ENCODE data around the gene VWF.
"Not testable (repeated sequence)": the region's sequence is repeated elsewhere in the genome, so short reads cannot be mapped to it uniquely, and the experiment has no call there.

Gene VWF

DNA sequence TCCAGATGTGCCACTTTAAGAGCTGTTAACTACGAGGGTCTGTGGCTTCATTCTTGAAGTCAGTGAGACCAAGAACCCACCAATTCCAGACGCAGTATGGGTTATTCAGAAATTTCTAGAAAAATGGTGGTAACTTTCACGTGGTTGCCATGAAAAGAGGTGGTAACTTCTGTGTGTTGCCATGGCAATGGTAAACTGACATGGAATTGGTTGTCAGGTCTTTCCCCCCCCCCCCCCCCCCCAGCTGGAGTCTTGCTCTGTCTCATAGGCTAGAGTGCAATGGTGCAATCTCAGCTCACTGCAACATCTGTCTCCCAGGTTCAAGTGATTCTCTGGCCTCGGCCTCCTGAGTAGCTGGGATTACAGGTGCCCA lies 18.8 kb upstream of the VWF start:
- no peak for FAIRE-seq

DNA sequence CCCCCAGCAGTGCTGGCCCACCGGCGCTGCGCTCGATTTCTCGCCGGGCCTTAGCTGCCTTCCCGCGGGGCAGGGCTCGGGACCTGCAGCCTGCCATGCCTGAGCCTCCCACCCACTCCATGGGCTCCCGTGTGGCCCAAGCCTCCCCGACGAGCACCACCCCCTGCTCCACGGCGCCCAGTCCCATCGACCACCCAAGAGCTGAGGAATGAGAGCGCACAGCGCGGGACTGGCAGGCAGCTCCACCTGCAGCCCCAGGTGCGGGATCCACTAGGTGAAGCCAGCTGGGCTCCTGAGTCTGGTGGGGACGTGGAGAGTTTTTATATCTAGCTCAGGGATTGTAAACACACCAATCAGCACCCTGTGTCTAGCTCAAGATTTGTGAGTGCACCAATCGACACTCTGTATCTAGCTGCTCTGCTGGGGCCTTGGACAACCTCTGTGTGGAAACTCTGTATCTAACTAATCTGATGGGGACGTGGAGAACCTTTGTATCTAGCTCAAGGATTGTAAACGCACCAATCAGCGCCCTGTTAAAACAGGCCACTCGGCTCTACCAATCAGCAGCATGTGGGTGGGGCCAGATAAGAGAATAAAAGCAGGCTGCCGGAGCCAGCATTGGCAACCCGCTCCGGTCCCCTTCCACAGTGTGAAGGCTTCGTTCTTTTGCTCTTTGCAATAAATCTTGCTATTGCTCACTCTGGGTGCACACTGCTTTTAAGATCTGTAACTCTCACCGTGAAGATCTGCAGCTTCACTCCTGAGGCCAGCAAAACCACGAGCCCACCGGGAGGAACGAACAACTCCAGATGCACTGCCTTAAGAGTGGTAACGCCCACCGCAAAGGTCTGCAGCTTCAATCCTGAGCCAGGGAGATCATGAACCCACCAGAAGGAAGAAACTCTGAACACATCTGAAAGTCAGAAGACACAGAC lies 18.2 kb upstream of the VWF start:
- not testable (repeated sequence) for FAIRE-seq

DNA sequence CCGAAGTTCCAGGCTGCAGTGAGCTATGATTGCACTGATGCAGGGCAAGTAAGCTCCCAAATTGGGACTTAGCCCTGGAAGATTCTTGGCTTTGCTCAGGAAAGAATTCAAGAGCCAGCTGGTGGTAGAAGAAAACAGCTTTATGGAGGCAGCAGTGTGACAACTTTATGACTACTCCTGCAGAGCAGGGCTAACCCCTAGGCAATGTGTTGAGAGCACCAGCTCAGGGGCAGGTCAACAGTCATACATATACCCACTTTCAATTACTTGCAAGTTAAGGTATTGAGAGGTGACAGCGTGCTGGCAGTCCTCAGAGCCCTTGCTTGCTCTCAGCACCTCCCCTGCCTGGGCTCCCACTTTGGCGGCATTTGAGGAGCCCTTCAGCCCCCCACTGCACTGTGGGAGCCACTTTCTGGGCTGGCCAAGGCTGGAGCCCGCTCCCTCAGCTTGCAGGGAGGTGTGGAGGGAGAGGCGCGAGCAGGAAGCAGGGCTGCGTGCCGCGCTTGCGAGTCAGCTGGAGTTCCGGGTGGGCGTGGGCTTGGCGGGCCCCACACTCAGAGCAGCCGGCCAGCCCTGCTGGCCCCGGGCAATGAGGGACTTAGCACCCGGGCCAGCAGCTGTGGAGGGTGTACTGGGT lies 17.4 kb upstream of the VWF start:
- FAIRE-seq: not testable (repeated sequence)

DNA sequence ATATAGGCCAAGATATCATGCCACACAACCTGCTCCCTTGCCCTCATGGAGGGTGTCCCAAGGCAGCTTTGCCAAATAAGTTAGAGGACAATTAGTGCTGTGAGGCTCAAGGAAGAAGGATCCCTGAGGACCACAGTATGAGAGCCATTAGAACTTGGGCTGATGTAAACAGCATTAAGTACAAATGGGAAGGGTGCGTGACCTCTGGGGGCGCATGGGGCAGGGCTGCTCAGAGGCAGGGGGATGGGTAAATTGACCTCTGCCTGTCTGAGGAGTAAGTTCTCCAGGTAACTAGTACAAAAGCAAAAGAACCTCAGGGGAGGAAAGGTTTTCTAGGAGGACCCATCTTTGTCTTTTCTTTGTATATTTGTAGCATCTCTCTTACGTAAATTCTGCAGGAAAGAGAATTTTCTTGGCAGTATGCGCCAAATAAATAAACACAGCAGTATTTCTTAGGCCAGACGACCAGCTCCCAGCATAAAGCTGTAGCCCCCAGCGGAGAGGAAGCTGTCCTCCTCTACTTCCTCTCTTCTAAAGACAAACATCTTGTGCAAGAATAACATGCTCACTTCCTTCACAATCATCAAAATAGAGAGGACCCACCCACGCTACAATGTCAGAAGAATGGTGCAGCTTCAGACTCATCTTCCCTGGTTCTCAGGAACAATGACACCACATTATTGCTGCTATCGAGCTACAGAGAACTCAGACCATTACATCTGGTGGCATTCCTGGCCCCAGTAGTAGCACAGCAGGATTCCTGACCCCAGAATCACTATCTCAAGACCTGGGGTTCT lies 16.4 kb upstream of the VWF start:
- no peak for FAIRE-seq

DNA sequence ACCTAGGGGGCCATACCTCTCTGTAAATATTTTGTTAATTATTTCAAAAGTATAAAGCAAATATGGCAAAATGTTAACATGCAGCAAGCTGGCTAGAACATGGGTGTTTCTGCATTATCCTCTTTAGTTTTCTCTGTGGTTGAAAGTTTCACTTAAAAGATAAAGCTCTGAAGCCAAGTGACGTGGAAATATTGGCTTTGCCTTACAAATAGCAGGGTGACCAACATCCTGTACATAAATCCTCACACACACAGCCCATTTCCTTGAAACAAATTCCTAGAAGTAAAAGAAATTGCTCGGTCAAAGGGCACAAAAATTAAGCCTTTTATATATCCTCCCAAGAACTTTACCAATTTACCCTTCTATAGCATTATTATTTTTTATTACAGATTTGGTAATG lies 10.6 kb upstream of the VWF start:
- no peak for FAIRE-seq

DNA sequence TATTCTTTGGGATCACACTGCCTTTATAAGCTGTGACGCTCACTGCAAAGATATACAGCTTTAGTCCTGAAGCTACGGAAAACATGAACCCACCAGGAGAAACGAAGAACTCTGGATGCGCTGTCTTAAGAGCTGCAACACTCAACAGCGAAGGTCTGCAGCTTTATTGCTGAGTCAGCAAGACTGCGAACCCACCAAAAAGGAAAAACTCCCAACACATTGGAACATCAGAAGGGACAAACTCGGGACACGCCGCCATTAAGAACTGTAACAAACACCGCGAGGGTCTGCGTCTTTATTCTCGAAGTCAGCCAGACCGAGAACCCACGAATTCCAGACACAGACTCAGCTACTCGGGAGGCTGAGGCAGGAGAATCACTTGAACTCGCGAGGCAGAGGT lies 9.2 kb upstream of the VWF start:
- FAIRE-seq: no peak

DNA sequence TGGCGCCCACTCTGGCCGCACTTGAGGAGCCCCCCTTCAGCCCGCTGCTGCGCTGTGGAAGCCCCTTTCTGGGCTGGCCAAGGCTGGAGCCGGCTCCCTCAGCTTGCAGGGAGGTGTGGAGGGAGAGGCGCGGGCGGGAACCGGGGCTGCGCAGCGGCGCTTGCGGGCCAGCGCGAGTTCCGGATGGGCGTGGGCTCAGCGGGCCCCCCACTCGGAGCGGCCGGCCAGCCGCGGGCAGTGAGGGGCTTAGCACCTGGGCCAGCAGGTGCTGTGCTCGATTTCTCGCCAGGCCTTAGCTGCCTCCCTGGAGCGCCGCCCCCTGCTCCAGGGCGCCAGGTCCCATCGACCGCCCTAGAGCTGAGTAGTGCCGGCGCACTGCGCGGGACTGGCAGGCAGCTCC lies 8.0 kb upstream of the VWF start:
- no peak for FAIRE-seq

DNA sequence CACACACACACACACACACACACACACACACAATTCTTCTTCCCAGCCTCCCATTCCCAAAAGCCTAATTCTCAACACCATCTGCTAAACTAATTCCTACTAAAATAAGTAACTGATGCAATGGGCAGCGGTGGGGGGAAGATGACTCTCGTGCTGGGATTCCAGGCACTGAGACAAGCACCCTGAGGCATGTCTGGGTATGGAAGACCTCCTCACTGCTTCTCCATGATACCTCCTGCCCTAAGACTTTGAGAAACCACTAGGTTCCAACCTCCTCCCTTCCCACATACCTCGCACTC lies 789 bp upstream of the VWF start:
- FAIRE-seq: no peak

DNA sequence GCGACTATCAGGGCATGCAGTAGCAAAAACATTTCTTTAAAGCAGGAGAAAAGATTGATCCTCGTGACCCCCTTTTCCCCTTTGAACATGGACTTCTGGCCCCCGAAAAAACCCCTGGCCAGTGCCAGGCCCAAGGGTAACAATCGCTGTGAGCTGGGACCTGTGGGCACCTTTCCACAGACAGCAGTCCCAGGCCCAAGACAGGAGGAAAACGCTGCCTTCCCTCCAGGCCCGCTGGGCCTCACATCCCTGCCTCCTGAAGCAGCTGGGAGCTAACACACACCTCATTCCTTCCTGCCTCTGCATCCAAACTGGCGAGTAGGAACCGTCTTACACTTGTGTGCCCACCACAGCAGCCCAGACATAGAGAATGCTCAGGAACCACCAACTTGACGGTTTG lies 1.2 kb downstream of the VWF start:
- no peak for FAIRE-seq

DNA sequence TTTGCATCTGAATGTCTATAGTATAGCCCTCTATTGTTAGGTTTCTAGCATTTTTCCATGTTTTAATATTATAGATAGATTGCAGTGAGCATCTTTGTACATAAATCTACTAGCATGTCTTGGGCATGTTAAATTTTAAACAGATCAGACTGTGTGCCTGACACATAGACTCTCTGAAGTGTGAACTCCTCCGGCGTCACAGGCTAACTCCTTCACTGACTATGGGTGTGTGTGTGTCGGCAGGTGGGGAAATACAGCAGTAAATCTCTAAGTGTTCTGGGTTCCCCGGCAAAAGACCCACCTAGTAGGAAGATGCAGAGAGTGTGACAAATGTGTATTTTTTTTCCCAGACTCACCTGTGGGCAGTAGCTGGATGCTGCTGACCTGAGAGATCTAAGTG lies 2.3 kb downstream of the VWF start:
- FAIRE-seq: no peak

DNA sequence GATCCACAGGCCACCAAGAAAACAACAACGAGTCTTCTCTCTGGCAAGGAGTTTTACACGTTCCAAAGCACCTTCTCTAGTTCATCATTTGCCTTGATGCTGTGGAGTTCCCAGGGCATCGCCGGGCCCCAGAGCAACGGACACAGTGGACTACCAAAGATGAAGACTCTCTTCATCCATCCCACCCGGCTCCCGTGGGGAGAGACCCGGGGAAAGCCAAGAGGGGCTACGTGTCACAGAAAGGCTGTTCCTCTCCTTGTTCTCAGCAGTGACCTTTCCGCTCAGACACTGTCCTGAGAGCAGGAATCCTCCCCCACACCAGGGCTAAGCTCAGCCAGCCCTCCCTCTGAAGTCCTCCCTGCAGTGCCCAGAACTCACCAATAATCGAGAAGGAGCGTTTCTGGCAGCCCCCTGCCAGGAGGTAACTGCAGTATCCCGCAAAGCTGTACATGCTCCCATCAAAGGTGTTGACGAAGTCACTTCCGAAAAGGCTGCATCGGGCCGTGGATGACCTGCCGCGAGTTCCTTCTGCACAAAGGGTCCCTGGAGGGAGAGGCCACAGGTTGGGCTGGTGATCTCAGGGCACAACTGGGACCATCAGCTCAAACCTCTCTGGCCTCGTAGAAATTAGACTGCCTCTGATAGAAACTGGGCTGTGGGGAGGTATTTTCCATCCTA lies 3.5 kb downstream of the VWF start:
- FAIRE-seq: no peak

DNA sequence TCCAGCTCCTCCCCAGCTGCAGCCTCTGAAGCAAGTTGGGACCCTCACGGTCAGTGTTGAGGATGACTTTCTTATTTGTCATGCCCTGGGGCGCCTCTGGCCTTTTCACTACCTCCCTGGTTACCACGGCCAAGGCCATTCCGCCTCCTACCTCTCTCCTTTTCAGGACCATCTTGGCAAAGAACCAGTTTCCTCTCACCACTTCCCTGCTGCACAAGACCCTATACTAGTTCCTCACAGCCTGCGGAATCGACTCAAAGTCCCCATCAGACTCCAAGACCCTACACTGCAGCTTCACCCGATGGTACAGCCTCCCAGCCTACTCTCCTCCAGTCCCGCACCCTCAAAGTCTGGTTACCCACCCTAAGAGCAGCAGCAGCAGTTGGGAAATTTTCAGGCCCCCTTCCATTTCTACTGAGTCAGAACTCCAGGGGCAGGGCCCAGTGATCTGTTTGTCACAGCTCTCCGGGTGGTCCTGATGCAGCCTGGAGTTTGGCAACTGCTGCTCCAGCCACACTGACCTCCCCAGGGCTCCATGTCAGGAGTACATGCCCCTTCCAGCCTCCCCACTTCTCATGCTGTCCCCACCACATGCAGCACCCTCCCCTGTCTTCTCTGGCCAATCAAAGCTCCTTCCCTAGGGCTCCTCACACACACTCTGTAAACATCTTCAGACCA lies 5.4 kb downstream of the VWF start:
- FAIRE-seq: no peak

DNA sequence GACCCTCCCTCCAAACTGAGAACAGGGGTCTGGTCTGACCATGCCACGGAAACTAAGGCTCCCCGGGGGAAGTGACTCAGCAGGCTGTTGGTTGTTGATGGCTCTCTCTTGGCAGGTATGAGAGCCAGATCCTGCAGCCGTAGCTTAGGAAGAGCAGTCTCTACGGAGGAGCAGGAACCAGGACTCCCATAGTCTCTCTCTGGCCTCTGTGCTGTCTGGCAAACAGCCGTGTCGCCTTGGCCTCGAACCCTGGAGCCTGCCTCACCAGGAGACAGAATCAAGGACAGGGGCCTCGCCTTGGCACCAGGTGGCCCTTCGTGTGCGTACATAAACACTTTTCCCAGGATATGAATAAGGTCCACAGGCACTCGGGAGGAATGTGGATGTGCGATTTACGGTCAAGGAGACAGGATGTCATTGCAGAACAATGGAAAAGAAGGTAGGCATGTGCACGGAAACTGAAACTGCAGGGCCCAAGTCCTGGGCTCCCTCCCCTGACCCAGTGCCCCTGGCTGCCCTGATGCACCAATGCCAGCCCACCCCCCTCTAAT lies 7.9 kb downstream of the VWF start:
- no peak for FAIRE-seq

DNA sequence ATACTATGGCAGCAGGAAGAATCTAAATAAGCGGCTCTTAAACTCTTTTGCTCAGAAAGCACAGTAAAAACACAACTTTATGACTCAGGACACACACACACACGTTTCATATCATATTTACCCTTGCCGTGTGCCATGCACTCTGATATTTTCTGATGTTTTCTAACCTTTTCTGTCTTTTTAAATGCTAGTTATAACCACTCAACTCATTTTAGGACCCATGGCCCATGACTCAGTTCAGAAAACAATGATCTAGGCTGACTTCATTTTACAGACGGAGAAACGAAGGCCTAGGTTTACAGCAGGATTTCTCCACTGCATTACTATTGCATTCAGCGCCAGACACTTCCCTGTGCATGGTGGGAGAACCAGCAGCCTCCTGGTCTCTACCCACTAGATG lies 9.1 kb downstream of the VWF start:
- FAIRE-seq: no peak

DNA sequence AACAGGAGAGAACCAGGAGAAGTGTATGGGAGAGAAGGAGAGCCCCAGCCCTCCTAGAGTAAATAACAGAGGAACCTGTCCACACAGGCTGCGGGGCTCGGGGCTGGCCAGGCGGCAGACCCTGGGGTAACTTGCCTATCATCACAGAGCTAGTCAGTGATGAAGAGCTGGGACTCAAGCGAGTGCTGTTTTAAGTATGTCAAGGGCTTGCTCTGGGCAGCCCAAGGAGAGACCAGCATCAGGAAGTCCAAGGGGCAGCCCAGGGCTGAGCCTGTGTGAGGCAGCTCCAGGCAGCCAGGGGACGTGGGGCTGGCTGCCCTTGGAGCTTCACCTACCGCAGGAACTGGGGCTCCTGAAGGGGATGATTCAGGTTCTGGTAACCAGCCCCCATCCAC lies 10.0 kb downstream of the VWF start:
- FAIRE-seq: no peak

DNA sequence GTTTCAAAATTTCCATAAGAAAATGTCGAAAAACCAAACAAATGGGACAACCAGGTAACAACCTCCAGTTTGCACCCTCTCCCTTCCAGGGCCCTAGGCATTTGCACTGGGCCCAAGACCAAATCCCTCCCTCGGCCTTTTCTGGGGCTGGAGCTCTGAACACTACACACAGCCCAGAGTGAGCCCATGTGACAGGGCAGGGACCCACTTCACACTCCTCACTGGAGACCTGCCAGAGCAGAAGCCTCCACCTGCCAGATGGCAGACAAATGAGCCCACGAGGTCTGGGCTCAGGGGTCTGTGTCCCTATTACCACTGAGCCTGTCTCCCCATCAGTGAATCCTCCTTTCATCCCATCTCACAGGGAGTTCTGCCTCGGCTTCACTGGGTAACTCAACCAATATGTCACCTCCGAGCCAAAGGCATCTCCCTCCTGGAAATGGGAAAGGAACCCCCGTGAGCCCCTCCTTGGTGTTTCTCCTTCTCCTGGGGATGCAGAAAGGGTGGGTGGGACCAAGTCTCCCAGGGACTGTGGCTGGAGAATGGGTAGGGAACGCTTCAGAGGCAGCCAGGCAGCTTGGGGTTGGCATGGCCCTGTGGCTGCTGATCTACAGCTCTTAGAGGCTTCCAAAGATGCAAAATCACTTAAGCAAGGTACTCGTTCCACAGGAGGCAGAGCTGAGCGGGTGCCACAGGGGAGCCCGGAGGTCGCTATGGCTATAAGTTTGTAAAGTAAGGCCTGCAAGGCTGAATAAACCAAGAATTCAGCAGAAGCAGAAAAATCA lies 10.6 kb downstream of the VWF start:
- no peak for FAIRE-seq

DNA sequence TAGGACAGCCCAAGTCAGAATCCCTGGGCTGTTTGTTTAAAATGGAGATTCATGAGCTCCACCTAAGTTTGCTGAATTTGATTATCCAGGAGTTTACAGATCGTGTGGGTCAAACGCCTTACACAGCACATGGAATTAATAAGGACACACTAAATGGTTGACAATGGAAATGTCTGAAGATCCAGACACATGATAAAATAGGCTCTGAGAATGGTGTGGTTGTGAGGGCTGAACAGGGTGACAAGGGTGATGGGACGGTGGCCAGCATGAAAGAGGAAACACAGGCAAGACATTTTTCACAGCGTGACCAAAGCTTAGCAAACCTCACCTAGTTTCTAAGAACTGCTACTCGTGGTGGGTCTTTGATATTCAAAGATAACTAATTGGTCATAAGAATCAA lies 12.5 kb downstream of the VWF start:
- FAIRE-seq: no peak

DNA sequence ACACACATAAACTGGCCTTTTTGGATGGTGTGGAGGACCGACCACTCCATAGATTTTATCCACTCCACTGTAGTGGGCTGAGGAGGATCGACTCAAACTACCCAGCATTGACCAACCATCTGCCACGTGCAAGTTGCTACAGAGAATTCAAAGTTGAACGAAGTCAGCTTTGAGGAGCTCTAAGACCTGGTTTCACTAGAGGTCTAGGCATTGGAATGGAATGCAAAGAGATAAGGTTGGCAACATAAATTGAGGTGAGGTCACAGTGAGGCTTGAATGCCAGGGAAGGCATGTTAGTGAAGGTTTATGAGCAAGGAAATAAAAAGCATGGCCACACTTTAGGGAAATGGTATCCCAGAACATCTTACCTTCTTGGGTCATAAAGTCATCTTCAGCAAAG lies 14.5 kb downstream of the VWF start:
- FAIRE-seq: no peak

DNA sequence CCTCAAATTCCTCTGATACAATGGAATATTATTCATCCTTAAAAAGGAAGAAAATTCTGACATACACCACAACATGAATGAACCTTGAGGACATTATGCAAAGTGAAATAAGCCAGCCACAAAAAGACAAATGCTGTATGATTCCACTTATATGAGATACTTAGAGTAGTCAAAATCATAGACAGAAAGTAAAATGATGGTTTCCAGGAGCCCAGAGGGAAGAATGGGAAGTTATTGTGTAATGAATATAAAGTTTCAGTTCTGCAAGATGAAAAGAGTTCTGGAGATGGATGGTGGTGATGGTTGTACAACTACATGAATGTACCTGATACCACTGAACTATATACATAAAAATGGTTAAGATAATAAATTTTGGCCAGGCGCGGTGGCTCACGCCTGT lies 18.3 kb downstream of the VWF start:
- FAIRE-seq: no peak

DNA sequence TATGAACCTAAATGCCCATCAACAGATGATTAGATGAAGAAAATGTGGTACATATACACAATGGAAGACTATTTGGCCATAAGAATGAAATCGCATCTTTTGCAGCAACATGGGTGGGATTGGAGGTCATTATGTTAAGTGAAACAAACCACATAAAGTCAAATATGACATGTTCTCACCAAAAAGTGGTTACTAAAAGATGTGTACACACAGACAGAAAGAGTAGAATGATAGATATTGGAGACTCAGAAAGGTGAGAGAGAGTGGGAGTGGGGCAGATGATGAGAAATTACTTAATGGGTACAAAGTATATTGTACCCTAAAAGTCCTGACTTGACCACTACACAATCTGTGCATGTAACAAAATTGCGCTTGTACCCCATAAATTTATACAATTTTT lies 19.6 kb downstream of the VWF start:
- no peak for FAIRE-seq

DNA sequence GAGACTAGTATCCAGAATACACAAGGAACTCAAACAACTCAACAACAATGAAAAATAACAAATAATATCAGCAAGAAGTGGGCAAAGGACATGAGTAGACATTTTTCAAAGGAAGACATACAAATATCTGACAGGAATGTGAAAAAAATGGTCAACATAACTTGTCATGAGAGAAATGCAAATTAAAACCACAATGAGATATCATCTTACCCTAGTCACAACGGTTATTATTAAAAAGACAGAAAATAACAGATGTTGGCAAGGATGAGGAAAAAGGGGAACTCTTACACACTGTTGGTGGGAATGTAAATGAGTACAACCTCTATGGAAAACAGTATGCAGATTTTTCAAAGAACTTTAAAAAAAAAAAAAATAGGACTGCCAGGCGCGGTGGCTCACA lies 20.4 kb downstream of the VWF start:
- FAIRE-seq: no peak

DNA sequence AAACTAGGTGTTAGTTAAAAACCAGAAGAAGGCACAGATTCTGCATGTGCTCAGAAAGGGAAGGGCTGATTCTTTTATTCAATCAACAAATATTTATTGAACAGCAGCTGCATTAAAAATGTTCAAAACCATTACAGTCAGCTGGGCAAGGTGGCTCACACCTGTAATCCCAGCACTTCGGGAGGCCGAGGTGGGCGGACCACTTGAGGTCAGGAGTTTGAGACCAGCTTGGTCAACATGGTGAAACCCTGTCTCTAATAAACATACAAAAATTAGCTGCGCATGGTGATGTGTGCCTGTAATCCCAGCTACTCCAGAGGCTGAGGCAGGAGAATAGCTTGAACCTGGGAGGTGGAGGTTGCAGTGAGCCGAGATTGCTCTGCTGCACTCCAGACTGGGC lies 22.4 kb downstream of the VWF start:
- FAIRE-seq: not testable (repeated sequence)

All from A204.1 (cell line).